HUDEP-2 (cell line): ENCODE results near the gene NUP98.
A peak's percentile ranks its signal among the peaks of the same experiment; 100 is the strongest.
"Not testable (repeated sequence)": the region's sequence is repeated elsewhere in the genome, so short reads cannot be mapped to it uniquely, and the experiment has no call there.

Experiments used
- DNase-seq, 76 experiments: peaks; one replicate each; lab custom pipeline; 2025; ENCODE audit not compliant: unreplicated experiment in 76 of 76; lab: John Stamatoyannopoulos, UW

Gene NUP98

DNA sequence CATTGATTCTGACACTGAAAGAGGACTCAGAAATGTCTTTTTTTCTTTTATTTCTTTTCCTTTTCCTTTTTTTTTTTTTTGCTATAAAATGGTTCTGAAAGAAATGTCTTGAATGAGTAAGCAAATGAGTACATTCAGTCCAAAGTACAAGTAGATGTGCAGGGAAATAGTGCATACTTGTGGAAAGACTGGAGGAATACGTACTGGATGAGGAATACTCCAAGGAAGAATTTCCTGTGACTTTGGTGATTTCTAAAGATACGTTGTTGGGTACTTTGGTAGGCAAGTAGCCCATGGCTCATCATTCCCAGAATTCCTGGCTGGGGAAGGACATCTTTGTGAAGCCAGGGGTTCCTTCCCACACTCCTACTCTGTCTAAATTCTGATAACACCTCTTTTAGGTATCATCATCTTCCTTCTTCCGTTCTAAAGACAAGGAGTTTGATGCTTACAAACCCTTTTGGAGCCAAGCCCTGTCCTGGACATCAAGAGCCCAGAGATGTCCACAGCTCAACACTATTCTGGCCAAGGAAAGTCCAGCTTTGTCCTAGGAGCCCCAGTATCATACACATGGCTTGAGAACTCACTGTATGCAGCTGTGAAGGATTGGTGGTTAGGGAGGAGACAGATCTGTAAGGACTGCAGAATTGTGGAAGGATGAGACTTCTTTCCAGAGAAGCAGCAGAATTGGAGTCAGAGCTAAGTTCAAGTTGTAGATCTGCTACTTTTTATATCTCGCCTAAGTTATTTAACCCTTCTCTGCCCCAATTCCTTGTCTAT, 4.8 kb upstream of the NUP98 start:
- DNase-seq: no peak

GRCh38 chr11:3799873-3800272, 2.5 kb upstream of the NUP98 start:
- no peak for DNase-seq

GRCh38 chr11:3799143-3799542, 1.8 kb upstream of the NUP98 start:
- DNase-seq: no peak

DNA sequence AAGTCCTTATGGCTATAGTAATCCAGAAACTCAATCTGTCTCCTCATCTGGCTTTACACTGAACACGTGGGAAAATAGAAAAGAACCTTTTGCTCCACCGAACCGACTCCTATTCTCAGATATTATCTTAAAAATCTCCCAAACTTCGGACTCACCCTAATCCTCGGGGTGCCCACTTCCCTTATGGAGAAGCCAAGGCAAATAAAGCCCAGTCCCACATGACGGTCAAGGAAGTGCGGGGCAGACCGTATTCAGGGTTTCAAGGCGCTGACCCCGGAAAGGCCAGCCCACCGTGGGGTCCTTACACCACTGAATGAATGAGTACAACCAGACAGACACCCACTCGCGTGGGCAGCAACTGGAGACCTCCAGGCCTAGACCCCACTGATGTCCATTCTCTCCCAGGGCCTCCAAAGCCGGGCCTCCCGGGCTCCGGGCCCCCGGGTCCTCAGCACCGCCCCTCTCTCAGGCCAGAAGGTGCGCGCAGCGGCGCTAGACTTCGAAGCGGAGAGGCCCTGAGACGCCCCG, 489 bp downstream of the NUP98 start:
- peak in 12 of 76 experiments; percentile 31 to 58 (median 49) for DNase-seq

- DNase-seq: no peak
Observed at GRCh38 chr11:3796346-3796745, 1.0 kb downstream of the NUP98 start.

GRCh38 chr11:3796002-3796311, 1.4 kb downstream of the NUP98 start:
- no peak for DNase-seq

GRCh38 chr11:3795131-3796001, 2.0 kb downstream of the NUP98 start:
- DNase-seq: no peak

DNA sequence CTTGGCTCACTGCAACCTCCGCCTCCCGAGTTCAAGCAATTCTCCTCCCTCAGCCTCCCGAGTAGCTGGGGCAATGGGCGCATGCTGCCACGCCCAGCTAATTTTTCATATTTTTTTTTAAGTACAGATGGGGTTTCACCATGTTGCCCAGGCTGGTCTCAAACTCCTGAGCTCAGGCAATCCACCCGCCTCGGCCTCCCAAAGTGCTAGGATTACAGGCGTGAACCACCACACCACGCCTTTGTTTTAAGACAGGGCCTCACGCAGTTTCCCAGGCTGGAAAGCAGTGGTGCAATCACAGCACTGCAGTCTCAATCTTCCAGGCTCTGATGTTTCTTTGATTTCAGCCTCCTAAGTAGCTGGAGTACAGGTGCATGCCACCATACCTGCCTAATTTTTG, 3.0 kb downstream of the NUP98 start:
- not testable (repeated sequence) for DNase-seq

DNA sequence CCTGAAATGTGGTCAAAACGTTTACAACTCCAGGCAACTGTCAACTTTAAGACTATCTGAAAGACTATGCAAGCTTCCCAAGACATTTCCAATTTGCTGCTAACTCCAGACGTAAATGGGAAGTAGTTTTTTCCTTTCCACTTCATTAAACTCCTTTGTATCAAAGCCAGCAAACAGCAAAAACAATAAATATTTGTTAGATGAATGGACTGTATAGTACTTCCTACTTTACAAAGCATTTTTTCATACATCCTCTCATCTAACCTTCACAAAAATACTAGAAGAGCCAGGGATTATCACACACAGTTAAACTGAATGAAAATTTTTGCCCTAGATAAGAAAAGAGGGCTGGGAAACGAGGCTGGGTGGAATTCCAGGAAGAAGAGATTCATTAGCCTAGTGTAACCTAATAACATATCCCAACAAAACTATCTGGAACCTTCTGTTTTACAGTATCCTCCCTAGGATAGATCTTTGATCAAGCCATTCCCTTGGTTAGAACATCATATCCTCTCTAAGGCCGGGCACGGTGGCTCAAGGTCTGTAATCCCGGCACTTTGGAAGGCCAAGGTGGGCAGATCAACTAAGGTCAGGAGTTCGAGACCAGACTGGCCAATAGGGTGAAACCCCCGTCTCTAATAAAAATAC, 10.4 kb downstream of the NUP98 start:
- DNase-seq: no peak

DNA sequence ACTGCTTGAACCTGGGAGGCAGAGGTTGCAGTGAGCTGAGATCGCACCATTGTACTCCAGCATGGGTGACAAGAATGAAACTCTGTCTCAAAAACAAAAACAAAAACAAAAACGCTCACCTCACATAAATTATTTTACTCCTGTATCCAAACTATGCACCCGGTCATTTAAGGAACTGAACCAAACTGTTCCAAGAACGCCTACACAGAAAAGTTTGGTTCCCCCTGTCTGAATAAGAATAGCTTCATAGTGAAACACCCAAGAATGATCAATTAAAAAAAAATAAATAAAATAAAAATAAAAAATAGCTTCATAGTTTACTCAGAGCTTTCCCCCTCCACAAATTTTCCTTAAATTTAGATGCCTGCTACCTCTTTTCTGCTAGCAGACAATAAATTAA, 13.7 kb downstream of the NUP98 start:
- DNase-seq: no peak

DNA sequence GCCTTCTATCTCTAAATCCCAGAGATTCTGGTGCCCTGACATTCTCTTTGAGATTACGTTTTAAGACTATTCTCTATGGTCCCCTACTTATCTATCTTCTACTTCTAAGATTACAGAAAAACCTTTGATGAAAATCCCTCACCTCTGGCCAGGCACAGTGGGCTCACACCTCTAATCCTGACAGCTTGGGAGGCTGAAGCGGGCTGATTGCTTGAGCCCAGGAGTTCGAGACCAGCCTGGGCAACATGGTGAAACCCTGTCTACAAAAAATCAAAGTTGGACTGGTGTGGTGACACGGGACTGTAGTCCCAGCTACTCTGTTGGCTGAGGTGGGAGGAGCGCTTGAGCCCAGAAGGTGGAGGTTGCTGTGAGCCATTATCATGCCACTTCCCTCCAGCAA, 14.4 kb downstream of the NUP98 start:
- DNase-seq: no peak

DNA sequence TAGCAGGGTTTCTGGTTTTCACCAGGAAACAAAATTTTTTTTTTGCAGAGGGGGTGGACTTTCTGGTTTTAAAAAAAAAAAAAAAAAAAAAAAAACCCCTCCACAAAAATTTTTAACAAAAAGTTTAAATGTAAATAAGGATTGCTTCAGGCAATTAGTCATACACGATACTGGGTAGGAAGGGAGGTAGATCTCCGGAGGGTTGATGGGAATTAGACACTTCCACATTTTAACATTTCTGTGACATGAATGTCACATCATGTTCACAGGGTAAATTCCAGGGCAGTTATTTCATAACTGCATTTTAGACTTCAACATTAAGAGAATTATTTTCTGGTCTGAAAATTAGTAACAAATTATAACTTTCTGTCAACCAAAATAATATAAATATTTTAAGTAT, 15.9 kb downstream of the NUP98 start:
- no peak for DNase-seq

GRCh38 chr11:3775736-3776406, 21.5 kb downstream of the NUP98 start:
- DNase-seq: no peak

GRCh38 chr11:3773180-3773579, 24.2 kb downstream of the NUP98 start:
- no peak for DNase-seq

GRCh38 chr11:3767536-3767935, 29.8 kb downstream of the NUP98 start:
- no peak for DNase-seq

DNA sequence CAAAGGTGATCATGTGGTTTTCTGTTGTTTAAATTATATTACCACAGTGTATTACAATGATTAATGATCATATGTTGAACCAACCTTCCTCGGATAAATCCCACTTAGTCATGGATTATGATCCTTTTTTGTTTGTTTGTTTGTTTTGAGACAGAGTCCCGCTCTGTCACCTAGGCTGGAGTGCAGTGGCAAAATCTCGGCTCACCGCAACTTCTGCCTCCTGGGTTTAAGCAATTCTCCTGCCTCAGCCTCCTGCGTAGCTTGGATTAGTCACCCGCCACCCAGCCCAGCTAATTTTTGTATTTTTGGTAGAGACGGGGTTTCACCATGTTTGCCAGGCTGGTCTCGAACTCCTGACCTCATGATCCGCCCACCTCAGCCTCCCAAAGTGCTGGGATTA, 30.5 kb downstream of the NUP98 start:
- DNase-seq: not testable (repeated sequence)

- DNase-seq: no peak
Observed at GRCh38 chr11:3764266-3764665, 33.1 kb downstream of the NUP98 start.

DNA sequence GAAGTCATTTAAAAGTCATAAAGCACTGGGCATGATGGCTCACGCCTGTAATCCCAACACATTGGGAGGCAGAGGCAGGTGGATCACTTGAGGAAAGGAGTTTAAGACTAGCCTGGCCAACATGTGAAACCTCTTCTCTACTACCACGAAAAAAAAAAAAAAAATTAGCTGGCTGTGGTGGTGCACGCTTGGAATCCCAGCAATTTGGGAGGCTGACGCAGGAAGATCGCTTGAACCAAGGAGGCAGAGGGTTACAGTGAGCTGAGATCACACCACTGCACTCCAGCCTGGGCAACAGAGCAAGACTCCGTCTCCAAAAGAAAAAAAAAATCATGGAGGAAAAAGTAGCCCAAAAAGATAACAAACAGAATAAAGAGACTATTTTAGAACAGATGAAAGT, 42.2 kb downstream of the NUP98 start:
- no peak for DNase-seq

GRCh38 chr11:3753110-3753509, 44.2 kb downstream of the NUP98 start:
- no peak for DNase-seq

- no peak for DNase-seq
Observed at GRCh38 chr11:3747704-3748103, 49.6 kb downstream of the NUP98 start.

GRCh38 chr11:3745161-3745560, 52.2 kb downstream of the NUP98 start:
- DNase-seq: no peak
